Transverse colon (tissue), 4 donors: ENCODE measurements around the gene KLHL25.

Source experiments
- EP300 ChIP-seq: sonication (generic); formaldehyde crosslinking; IDR thresholded peaks from one replicate; pipeline ENCODE4 v1.6.1; 2017; ENCODE audit warnings: antibody characterized with exemption, low read depth
- POLR2AphosphoS5 ChIP-seq, 3 donors: sonication (generic); formaldehyde crosslinking; IDR thresholded peaks; one replicate each; pipeline ENCODE4 v1.6.1; 2016; ENCODE audit warnings: antibody characterized with exemption in 3 of 3
- TF ChIP-seq, protein P1 (sequence below), 5 experiments: fragments of 200-600 bp in 3 of 5; fragments of 450-650 bp in 2 of 5; sonication (generic) in 3 of 5; IDR thresholded peaks; 1 replicate in 2 of 5; 2 replicates in 3 of 5; pipeline ENCODE4 v1.5.1; 2016 to 2017; ENCODE audit warnings: antibody characterized with exemption in 5 of 5, inconsistent platforms in 3 of 5, mild to moderate bottlenecking in 2 of 5, moderate library complexity in 1 of 5

DNA sequence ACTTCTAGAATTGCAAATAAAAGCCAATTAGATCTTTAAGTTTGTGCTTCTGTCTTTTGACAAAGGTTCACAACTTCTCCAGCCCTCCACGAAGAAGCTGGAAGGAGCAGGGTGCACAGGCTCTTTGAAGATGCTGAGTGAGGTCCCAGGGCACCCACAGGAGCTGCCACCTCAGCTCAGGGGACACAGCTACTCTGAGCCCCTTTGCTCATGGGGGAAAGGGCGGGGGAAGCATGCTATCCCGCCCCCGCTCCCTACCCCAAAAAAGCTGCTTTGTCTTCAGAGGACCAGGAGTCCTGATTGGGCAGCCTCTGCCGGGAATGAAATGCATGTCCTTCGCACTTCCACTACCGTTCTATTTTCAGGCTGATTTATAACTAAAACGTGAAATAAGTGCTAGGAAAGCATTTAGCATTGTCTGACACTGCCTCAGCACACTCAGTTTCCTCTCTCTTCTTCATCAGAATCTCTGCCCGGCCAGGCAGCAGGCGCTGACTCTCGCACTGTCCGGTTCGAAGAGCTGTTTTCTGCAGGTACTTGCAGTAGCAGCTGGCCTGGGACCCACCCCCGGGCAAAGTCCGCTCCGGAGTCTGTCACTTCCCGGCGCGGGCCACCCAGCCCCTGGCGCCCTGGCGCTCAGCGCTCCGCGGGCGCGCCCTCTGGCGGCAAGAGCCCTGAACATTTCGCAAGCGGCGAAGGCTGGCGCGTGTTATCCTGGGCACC lies 45.5 kb upstream of the KLHL25 start:
- TF ChIP-seq POLR2AphosphoS5 (IDR thresholded peaks at IDR 0.05): peak; percentile 51 to 85 (median 81)
- TF ChIP-seq, protein P1, sequence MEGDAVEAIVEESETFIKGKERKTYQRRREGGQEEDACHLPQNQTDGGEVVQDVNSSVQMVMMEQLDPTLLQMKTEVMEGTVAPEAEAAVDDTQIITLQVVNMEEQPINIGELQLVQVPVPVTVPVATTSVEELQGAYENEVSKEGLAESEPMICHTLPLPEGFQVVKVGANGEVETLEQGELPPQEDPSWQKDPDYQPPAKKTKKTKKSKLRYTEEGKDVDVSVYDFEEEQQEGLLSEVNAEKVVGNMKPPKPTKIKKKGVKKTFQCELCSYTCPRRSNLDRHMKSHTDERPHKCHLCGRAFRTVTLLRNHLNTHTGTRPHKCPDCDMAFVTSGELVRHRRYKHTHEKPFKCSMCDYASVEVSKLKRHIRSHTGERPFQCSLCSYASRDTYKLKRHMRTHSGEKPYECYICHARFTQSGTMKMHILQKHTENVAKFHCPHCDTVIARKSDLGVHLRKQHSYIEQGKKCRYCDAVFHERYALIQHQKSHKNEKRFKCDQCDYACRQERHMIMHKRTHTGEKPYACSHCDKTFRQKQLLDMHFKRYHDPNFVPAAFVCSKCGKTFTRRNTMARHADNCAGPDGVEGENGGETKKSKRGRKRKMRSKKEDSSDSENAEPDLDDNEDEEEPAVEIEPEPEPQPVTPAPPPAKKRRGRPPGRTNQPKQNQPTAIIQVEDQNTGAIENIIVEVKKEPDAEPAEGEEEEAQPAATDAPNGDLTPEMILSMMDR (IDR thresholded peaks at IDR 0.05): peak; percentile 86 to 94 (median 88)
- no peak for TF ChIP-seq EP300
